ENCODE results near the gene MTHFD1. TPM values are rescaled to one million over a fixed set of nuclear protein-coding genes. Genes with fewer than 3 reads are reported as not detected.

The MTHFD1 gene
- polyA plus RNA-seq, 2 of the 4 experiments (the other 2 are of a cell fraction) = 105 to 159 TPM

DNA sequence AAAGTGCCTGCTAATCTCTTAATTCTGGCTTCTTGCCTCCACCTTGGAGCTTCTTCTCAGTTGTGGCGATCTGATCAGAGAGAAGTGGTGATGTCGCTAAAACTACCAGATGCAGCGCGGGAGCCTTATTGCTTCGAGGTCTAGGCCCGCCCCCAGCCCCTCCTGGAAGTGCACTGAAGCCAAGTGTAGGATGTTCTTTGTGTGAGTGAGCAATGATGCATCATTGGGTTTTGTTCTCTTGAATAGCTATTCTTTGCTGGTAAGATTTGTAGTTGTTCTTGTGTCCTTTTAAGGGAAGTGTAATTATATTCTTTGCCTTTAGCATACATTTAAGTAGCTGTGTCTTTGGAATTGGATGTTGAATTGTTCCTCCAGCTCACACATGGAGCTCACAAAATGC, 35.8 kb downstream of the MTHFD1 start:
- POLR2A ChIA-PET = no interaction called here
- 98% methylated on average over 6 of the region's 6 CpGs for WGBS (ENCODE audit: missing lambda C conversion rate)
- H3K27ac ChIP-seq = no peak overlapping the region

DNA sequence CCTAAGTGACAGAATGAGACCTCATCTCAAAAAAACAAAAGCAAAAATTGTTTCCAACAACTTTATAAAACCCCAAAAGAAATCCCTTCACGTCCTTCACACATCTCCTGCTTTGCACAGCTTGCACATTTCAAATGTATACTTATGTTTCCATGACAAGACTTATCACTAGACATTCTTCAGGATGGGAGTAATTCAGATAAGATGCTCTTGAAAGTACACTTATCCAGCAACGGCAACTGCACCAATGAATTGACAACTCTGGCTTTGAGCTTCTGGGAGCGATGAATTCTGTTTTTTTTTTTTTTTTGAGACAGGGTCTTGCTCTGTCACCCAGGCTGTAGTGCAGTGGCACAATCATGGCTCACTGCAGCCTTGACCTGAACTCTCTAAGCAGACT, 46.4 kb downstream of the MTHFD1 start:
- no peak for ATAC-seq
- CTCF ChIA-PET = interaction anchor here (0.7 to 2.3 kb wide), 5 partner anchors 11 to 236 kb away, joined by 3 to 6 read pairs (median 3); no protein-coding TSS in a partner anchor
- peaks cover 32% of the 10 kb centered on the region for H3K4me1 ChIP-seq
- no peak overlapping the region for H3K4me2 ChIP-seq
- POLR2A ChIA-PET = no interaction called here
- H3K9me3 ChIP-seq = no peaks in the 10 kb centered on the region
- DNase-seq (ENCODE audit: low read depth in 1 of 2, low spot score in 1 of 2) = no peak
- no peak overlapping the region for H3K27ac ChIP-seq
- TF ChIP-seq MAFK (IDR thresholded peaks at IDR 0.05; ENCODE audit: partially characterized antibody) = no peak
- TF ChIP-seq EHMT2 (IDR thresholded peaks at IDR 0.05; ENCODE audit: low read depth) = no peak
- no peak for TF ChIP-seq PHF8 (IDR thresholded peaks at IDR 0.05; ENCODE audit: borderline replicate concordance, low read depth)
- TF ChIP-seq, protein P1, sequence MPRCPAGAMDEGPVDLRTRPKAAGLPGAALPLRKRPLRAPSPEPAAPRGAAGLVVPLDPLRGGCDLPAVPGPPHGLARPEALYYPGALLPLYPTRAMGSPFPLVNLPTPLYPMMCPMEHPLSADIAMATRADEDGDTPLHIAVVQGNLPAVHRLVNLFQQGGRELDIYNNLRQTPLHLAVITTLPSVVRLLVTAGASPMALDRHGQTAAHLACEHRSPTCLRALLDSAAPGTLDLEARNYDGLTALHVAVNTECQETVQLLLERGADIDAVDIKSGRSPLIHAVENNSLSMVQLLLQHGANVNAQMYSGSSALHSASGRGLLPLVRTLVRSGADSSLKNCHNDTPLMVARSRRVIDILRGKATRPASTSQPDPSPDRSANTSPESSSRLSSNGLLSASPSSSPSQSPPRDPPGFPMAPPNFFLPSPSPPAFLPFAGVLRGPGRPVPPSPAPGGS (IDR thresholded peaks at IDR 0.05) = no peak
- TF ChIP-seq, protein P2, sequence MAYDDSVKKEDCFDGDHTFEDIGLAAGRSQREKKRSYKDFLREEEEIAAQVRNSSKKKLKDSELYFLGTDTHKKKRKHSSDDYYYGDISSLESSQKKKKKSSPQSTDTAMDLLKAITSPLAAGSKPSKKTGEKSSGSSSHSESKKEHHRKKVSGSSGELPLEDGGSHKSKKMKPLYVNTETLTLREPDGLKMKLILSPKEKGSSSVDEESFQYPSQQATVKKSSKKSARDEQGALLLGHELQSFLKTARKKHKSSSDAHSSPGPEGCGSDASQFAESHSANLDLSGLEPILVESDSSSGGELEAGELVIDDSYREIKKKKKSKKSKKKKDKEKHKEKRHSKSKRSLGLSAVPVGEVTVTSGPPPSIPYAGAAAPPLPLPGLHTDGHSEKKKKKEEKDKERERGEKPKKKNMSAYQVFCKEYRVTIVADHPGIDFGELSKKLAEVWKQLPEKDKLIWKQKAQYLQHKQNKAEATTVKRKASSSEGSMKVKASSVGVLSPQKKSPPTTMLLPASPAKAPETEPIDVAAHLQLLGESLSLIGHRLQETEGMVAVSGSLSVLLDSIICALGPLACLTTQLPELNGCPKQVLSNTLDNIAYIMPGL (CRISPR knock-in tag; IDR thresholded peaks at IDR 0.05; ENCODE audit: borderline replicate concordance) = no peak
- no peak for TF ChIP-seq KDM5A (IDR thresholded peaks at IDR 0.05)
- no peak for TF ChIP-seq ESRRA (IDR thresholded peaks at IDR 0.05; ENCODE audit: borderline replicate concordance, low read length)
- no peak for TF ChIP-seq GATA3 (IDR thresholded peaks at IDR 0.05; ENCODE audit: borderline replicate concordance)
- TF ChIP-seq EHF (CRISPR knock-in tag; IDR thresholded peaks at IDR 0.05) = no peak
- TF ChIP-seq RCOR1 (IDR thresholded peaks at IDR 0.05; ENCODE audit: low read depth, low read length) = no peak
- TF ChIP-seq KDM1A (IDR thresholded peaks at IDR 0.05; ENCODE audit: low read depth) = no peak
- TF ChIP-seq ZNF302 (CRISPR knock-in tag; IDR thresholded peaks at IDR 0.05) = no peak
- TF ChIP-seq BHLHE40 (IDR thresholded peaks at IDR 0.05; ENCODE audit: low read depth, low read length) = no peak
- TF ChIP-seq HEYL (CRISPR knock-in tag; IDR thresholded peaks at IDR 0.05) = no peak
- TF ChIP-seq FOSB (CRISPR knock-in tag; IDR thresholded peaks at IDR 0.05) = no peak
- TF ChIP-seq NFE2L2 (conservative IDR thresholded peaks at IDR 0.05; ENCODE audit: low read length) = no peak
- TF ChIP-seq HOXB5 (CRISPR knock-in tag; IDR thresholded peaks at IDR 0.05) = no peak
- no peak for TF ChIP-seq ZFP36 (IDR thresholded peaks at IDR 0.05; ENCODE audit: borderline replicate concordance, partially characterized antibody)
- no peak for TF ChIP-seq CEBPB (IDR thresholded peaks at IDR 0.05)
- no peak for TF ChIP-seq HDAC2 (IDR thresholded peaks at IDR 0.05)
- no peak overlapping the region for H3K4me3 ChIP-seq
- no peak for FAIRE-seq
- WGBS (ENCODE audit: missing lambda C conversion rate) = 92% methylated on average over 3 of the region's 3 CpGs

More for the DNA sequence above, 35.8 kb downstream of the MTHFD1 start:
- no peak for ATAC-seq
- CTCF ChIA-PET = interaction anchor here (0.7 to 2.3 kb wide), 6 partner anchors 7 to 87 kb away, joined by 3 to 12 read pairs (median 4); no protein-coding TSS in a partner anchor
- Histone ChIP-seq H3K4me2 (no peak overlapping the region), H3K4me1 (peaks cover 10% of the 10 kb centered on the region; the same call in 2 of the 3 replicates), H3K4me3 (no peak overlapping the region), H3K9me3 (no peaks in the 10 kb centered on the region)
- FAIRE-seq = no peak
- no peak for DNase-seq (ENCODE audit: low read depth in 1 of 2, low spot score in 1 of 2)
- TF ChIP-seq RARB (CRISPR knock-in tag; IDR thresholded peaks at IDR 0.05) = no peak
- TF ChIP-seq POLR2A (IDR thresholded peaks at IDR 0.05; ENCODE audit: low read length) = no peak
- TF ChIP-seq, protein P1 (IDR thresholded peaks at IDR 0.05) = no peak
- TF ChIP-seq, protein P2 (CRISPR knock-in tag; IDR thresholded peaks at IDR 0.05; ENCODE audit: borderline replicate concordance) = no peak
- TF ChIP-seq, protein P3, sequence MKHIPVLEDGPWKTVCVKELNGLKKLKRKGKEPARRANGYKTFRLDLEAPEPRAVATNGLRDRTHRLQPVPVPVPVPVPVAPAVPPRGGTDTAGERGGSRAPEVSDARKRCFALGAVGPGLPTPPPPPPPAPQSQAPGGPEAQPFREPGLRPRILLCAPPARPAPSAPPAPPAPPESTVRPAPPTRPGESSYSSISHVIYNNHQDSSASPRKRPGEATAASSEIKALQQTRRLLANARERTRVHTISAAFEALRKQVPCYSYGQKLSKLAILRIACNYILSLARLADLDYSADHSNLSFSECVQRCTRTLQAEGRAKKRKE (CRISPR knock-in tag; IDR thresholded peaks at IDR 0.05; ENCODE audit: low read depth) = no peak
- TF ChIP-seq ZSCAN20 (CRISPR knock-in tag; IDR thresholded peaks at IDR 0.05) = no peak
- no peak for TF ChIP-seq BHLHE40 (IDR thresholded peaks at IDR 0.05; ENCODE audit: low read depth, low read length)
- no peak for TF ChIP-seq ZNF302 (CRISPR knock-in tag; IDR thresholded peaks at IDR 0.05)
- TF ChIP-seq CHD2 (IDR thresholded peaks at IDR 0.05; ENCODE audit: low read length, partially characterized antibody) = no peak
- TF ChIP-seq GATA3 (IDR thresholded peaks at IDR 0.05; ENCODE audit: borderline replicate concordance) = no peak
- no peak for TF ChIP-seq FOSL2 (IDR thresholded peaks at IDR 0.05)
- TF ChIP-seq FOSL2 (CRISPR knock-in tag; IDR thresholded peaks at IDR 0.05) = no peak
- no peak for TF ChIP-seq CBX2 (IDR thresholded peaks at IDR 0.05; ENCODE audit: borderline replicate concordance, low read depth)
- no peak for TF ChIP-seq ZC3H11A (IDR thresholded peaks at IDR 0.05)

Measured in A549 (cell line).